ENCODE measurements around the gene DESI1. TPM values are rescaled to one million over a fixed set of nuclear protein-coding genes. Genes with fewer than 3 reads are reported as not detected.

The DESI1 gene
- total and polyA plus RNA-seq, 2 of the 13 experiments (the other 11 are each of a cell fraction or from before 2014, with no cell fraction given), result 21.6 to 29.2 TPM

GRCh38 chr22:41576877-41577276 lies 44.0 kb downstream of the DESI1 start (continued):
- no peak for TF ChIP-seq ZNF318 (CRISPR knock-in tag; IDR thresholded peaks at IDR 0.05)
- no peak for TF ChIP-seq TEAD2 (CRISPR knock-in tag; IDR thresholded peaks at IDR 0.05)
- no peak for TF ChIP-seq GFI1 (CRISPR knock-in tag; IDR thresholded peaks at IDR 0.05; ENCODE audit: borderline replicate concordance)
- no peak for TF ChIP-seq MTF1 (CRISPR knock-in tag; IDR thresholded peaks at IDR 0.05)
- no peak for TF ChIP-seq ZNF496 (CRISPR knock-in tag; IDR thresholded peaks at IDR 0.05; ENCODE audit: insufficient replicate concordance)
- no peak for TF ChIP-seq ZNF503 (CRISPR knock-in tag; IDR thresholded peaks at IDR 0.05)
- TF ChIP-seq, protein P1, sequence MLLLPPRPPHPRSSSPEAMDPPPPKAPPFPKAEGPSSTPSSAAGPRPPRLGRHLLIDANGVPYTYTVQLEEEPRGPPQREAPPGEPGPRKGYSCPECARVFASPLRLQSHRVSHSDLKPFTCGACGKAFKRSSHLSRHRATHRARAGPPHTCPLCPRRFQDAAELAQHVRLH (CRISPR knock-in tag; IDR thresholded peaks at IDR 0.05; ENCODE audit: borderline replicate concordance, low read depth), result peak; percentile 83; the same call in 1 of the 2 replicates
- no peak for TF ChIP-seq ZNF407 (CRISPR knock-in tag; IDR thresholded peaks at IDR 0.05; ENCODE audit: not compliant biosample characterization)
- TF ChIP-seq EZH2 (conservative IDR thresholded peaks at IDR 0.05; ENCODE audit: low read depth, low read length), result no peak

Measured in HepG2 (cell line).